Liver (tissue), 3 donors: ENCODE measurements around the gene IL17RC.

Experiments used
- ATF3 ChIP-seq: IDR thresholded peaks from 2 replicates; pipeline ENCODE4 v1.6.1; 2016; ENCODE audit warnings: antibody characterized with exemption
- CTCF ChIP-seq: fragments of 150-350 bp; IDR thresholded peaks from 2 replicates; pipeline ENCODE4 v1.5.1; 2017; ENCODE audit warnings: improper control_type of control experiment, low read depth, low read length; ENCODE audit not compliant: missing input control
- FOXA1 ChIP-seq: IDR thresholded peaks from 2 replicates; pipeline ENCODE4 v1.6.1; 2016; ENCODE audit warnings: antibody characterized with exemption
- MAX ChIP-seq: IDR thresholded peaks from 2 replicates; pipeline ENCODE4 v1.6.1; 2016; ENCODE audit warnings: antibody characterized with exemption
- NR2F2 ChIP-seq: IDR thresholded peaks from 2 replicates; pipeline ENCODE4 v1.6.1; 2016; ENCODE audit warnings: antibody characterized with exemption
- RAD21 ChIP-seq, 2 donors: IDR thresholded peaks; 2 replicates each; pipeline ENCODE4 v1.6.1; 2016; ENCODE audit warnings: antibody characterized with exemption in 2 of 2, mild to moderate bottlenecking in 2 of 2
- RXRA ChIP-seq, 2 donors: IDR thresholded peaks; 2 replicates each; pipeline ENCODE4 v1.6.1; 2017 to 2018; ENCODE audit warnings: antibody characterized with exemption in 2 of 2, mild to moderate bottlenecking in 1 of 2
- SP1 ChIP-seq: IDR thresholded peaks from 2 replicates; pipeline ENCODE4 v1.6.1; 2018; ENCODE audit warnings: antibody characterized with exemption, mild to moderate bottlenecking
- YY1 ChIP-seq: IDR thresholded peaks from 2 replicates; pipeline ENCODE4 v1.6.1; 2016; ENCODE audit warnings: antibody characterized with exemption, mild to moderate bottlenecking
- ZBTB33 ChIP-seq: IDR thresholded peaks from 2 replicates; pipeline ENCODE4 v1.6.1; 2016; ENCODE audit warnings: antibody characterized with exemption
- donor health status: healthy.
- donor health status: healthy.

- no peak for TF ChIP-seq CTCF
- no peak for TF ChIP-seq ZBTB33
- TF ChIP-seq RXRA (IDR thresholded peaks at IDR 0.05): no peak
- no peak for TF ChIP-seq RAD21 (IDR thresholded peaks at IDR 0.05)
- no peak for TF ChIP-seq FOXA1
- TF ChIP-seq YY1: no peak
- TF ChIP-seq MAX: no peak
- no peak for TF ChIP-seq ATF3
- no peak for TF ChIP-seq SP1
- TF ChIP-seq NR2F2: no peak
Observed at GRCh38 chr3:9932535-9932842, 15.6 kb downstream of the IL17RC start.
